Limb (tissue), 2 donors: Measurements from ENCODE around the gene ARL14EP.

Experiments used
- DNase-seq, 2 donors: peaks; one replicate each; pipeline ENCODE4 v3.0.0-alpha.2; 2016; ENCODE audit errors: extremely low spot score in 2 of 2

ARL14EP gene

GRCh38 chr11:30377347-30377746, 54.4 kb downstream of the ARL14EP start:
- no peak for DNase-seq

- no peak for DNase-seq
These were observed 57.9 kb downstream of the ARL14EP start for GRCh38 chr11:30380846-30381245.

GRCh38 chr11:30381879-30382278, 59.0 kb downstream of the ARL14EP start:
- DNase-seq: no peak
